GM21390 (cell line): ENCODE data around the gene DQX1.
A peak's percentile ranks its signal among the peaks of the same experiment; 100 is the strongest.

ENCODE experiments used
- ATAC-seq: cut with Tn5 transposase; IDR thresholded peaks from one replicate; pipeline ENCODE4 v1.9.1; 2021; ENCODE audit not compliant: unreplicated experiment

The DQX1 gene

GRCh38 chr2:74555610-74556103, 29.6 kb upstream of the DQX1 start:
- no peak for ATAC-seq

DNA sequence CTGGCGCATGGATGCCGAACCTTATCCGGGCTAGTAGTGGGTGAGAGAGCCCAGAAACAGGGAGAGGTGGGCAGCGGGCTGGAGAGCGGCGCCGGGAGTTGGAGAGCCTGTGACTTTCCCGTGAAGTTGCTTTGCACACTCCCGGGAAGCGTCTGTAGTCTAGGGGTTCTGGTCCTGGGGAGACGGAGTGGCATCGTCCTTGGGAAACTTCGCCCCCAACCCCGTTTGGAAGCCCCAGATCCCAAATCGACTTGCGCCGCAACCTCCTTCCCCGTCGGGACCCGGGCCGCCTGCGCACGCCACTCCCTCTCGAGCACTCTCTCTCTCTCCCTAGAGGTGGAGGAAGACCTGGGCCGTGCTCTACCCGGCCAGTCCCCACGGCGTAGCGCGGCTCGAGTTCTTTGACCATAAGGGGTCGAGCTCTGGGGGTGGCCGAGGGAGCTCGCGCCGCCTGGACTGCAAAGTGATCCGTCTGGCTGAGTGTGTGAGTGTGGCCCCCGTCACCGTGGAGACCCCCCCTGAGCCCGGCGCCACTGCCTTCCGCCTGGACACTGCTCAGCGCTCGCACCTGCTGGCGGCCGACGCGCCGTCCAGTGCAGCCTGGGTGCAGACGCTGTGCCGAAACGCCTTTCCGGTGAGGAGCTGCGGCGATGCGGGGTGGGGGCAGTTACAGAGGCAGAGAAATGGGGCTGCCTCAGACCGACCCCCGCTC, 28.9 kb upstream of the DQX1 start:
- peak; percentile 35 for ATAC-seq

DNA sequence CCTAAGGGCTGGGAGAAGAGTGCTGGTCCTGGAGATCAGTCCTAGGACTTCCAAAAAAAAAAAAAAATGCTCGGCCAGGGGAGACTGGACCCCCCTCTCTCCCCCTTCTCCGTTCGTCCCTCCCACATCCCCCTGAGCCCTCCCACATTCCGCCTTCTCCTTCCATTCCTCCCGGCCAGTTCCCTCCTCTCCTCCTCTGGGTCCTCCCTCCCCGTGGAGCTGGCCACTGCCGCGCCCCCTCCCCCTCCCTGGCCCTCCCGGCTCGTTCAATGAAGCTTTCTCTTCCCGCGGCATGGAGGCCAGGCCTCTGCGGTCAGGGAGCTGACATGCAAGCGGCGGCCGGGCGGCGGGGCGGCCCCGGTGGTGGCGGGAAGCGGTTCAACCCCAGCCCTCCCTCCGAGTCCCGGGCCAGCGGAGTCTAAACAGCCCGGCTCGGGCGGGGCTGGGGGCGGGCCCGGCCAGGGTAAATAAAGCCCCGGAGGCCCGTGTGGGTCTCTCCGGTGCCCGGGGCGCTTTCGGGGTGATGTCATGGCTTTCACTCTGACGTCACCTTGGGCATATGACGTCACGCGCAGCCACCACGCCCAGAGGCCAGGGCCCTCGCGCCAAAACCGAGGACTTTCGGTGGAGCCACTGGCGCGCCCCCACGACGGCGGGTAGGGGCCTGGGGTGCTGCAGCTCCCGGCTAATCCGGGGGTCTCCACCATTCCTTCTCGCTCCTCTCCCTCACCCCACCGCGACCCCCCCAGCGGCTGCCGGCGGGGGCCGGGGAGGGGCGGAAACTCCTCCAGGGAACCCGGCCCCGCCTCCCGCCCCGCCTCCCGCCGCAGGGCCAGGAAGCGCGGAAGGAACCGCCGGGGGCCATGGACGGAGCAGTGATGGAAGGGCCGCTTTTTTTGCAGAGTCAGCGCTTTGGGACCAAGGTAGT, 28.1 kb upstream of the DQX1 start, which contains the start of the genes DOK1 and LOXL3:
TSS of gene DOK1 (plus strand) at position 829 of the 928 bp plus-strand sequence. CDS start at position 864, 35 bp downstream.
TSS of gene LOXL3 (minus strand) at position 51 of the 928 bp plus-strand sequence. CDS start 1,308 bp downstream, outside the sequence.
- ATAC-seq, result peak; percentile 52

DNA sequence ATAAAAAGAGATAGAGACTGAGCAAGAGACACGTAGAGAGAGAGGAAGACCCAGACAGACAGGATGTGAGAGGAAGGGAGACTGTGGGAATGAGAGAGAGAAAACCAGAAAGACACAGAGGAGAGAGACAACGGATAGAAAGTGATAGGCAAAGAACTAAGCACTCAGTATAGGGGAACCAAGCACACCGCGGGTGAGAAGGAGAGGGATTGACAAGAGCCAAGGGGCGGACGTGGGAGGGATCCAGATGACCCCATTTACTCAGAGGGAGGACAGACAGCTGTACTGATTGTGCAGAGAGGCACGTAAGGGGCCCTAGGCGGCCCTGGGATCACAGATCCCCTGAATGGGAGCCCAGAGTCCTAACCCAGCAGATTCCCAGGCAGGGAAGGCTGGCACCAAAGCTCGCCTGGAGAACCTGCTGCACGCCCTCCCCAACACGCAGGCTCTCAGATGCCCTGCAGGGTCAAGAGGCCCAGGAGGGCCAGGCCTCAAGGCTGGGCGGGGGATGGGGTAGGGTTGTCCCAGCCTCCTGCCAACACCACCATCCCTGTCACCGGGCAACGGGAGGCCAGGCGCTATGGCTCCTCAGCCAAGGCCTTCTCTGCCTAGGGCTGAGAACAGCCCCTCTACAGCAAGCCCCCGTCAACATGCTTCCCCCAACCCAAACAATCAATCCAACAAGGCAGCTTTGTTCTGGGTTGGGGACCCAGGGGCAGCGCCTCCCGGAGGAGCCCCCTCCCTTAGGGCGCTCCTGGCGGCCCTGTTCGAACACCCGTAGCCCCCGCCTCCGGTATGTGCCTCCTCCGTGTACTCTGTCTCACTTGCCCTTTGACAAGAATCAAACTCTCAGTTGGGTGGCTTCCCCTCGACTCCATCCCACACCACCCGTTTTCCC, 27.1 kb upstream of the DQX1 start:
- ATAC-seq, result no peak

DNA sequence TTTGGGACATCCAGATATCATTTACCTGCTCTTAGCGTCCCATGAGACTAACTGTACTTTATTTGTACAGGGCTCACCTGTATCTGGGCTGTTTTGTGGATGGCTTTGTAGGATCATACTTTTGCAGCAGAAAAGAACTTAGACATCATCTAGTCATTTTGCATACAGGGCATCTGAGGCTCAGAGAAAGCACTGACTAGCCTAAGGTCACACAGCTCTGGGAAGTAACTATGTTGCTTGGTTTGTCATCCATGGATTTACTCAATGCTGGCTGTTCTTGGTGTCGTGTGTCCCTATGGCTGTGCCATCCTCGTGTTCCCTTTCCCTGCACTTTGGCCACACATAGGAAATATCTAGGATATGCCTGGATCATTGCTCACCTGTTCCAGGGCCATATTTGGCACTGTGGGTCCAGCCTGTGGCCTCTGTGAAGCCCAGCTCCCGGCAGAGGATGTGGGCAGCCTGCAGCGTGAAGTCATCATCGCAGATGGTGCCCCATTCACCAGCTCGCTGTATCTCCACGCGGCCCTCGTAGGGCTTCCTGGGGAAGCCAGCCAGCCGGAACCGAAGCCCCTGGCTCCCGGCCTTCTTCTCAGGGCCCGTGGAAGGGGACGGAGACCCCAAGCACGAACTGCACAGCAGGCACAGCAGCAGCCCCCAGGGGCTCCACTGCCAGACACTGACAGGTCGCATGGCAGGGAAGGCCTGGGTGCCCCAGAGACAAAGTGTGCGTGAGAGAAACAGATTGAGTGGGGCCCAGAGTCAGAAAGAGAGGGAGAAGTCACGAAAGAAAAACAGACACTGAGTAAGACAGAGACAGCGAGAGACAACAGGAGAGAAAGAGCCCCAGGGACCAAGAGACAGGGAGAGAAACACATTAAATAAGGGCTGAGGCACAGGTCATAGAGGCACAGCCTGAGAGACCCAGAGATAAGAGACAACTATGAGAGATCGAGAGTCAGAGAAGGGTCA, 26.2 kb upstream of the DQX1 start:
- no peak for ATAC-seq

GRCh38 chr2:74551530-74551929, 25.5 kb upstream of the DQX1 start:
- ATAC-seq, result no peak

DNA sequence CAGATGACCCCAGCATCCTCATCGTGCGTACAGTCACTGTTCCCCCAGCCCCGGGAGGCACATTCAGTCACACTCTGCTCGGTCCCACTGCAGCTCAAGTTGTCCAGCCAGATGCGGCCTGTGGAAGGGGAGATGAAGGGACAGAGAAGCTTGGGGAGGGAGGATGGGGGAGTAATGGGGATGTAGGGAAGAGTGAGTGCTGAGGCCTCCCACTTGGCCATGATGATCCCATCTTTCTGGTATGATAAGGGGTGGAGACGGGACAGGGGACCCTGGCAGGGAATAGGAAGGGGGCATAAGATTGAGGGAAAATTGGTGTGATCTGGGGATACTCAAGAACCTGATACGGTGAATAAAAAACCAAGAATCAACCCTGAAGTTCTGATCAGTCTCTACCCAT, 24.2 kb upstream of the DQX1 start:
- ATAC-seq, result no peak

DNA sequence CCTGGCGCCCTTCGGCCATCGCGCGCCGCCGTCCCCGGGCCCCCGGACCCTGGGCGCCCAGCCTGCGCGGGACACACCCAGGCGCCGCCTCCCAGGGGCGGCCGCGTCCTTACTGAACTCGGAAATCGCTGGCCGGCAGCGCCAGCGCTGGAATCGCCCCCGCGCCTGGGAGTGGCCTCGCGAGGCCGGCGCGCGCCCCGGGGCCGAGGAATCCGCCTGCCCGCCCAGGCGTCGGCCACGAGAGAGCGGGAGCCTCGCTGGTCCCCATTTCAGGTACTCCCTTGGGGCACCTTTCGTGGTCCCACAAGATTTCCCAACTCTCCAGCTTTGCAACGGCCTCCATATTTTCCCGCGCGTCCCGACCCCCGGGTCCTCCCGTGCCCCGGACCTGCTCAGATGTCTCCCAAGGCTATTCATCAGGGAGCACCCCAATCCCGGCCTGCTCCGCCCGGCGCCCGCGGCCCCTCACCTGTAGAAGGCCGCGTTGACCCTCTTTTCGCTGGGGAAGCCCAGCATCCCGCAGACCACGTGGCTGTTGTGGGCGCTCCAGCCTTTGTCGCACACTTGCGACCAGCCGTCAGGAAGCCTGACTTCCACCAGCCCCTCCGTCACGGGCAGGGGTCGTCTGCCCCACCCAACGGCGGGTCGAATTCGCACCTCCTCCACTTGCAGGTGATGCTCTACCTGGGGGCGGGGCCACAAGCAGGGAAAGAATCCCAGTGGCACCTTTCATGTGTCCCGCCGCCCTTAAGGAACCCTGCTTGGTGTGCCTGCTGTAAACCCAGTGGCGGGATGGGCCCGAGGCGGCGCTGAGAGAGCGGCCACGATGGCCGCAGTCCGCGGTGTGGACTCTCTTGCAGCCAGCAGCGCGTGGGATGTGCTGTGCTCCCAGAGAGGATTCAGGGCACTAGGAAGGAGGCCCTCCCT, 23.1 kb upstream of the DQX1 start:
- no peak for ATAC-seq

- ATAC-seq, result no peak
These were observed 22.4 kb upstream of the DQX1 start for GRCh38 chr2:74548285-74548899.

DNA sequence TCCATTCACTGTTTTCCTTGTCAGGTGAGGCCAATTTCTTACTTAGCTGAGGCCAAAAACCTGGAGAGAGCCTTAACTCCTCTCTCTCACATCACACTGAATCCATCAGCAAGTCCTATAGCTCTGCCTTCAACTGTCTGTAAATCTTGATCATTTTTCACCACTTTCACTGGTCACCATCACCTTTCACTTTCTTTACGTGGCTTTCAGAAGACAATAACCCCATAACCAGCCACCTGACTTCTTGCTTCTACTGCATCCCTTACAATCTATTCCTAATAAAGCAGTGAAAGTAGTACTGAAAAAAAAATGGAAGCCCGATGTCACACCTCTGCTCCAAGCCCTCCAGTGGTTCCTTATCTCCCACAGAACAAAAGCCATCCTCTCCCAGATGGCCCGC, 20.0 kb upstream of the DQX1 start:
- ATAC-seq, result no peak

- no peak for ATAC-seq
These were observed 18.6 kb upstream of the DQX1 start for GRCh38 chr2:74544634-74545033.

DNA sequence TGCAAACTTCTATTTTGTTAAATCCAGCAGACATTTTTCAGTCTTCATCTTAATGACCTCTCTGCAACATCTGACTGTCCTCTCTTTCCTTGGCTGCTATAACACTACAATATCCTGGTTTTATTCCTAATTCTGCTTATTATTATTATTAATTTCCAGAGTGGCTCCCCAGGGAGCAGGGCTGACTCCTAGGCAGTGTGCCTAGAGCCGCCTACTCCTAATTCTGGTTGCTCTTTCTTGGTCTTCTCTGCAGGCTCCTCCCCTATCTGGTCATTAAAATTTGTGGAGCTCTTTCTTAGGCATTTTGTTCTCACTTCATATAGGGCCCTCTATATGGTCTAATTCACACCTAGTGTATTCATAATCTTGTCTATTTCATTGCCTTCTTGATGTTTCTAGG, 16.9 kb upstream of the DQX1 start:
- no peak for ATAC-seq

GRCh38 chr2:74540291-74540690, 14.3 kb upstream of the DQX1 start:
- ATAC-seq, result no peak

DNA sequence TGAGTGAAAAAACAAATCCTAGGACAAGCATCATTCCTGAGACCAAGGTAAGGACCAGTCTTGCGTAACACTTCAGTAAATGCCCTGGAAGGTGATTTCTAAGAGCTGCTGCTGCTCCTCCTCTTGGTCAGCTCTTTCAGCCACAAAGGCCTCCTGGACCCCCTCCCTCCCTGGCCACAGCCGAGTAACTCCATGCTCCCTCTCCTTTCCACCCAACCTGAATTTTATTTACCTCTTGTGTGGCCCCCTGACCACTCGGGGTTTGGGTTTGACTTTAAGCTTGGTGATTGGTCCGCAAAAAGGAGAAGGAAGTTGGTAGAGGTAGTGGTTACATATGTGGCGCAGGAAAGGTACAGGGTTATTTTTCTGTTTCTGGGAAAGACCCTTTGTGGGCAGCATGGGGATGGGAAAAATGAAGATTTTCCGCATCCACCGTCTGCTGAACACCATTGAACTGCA, 12.9 kb upstream of the DQX1 start:
- ATAC-seq, result no peak

GRCh38 chr2:74537140-74537539, 11.1 kb upstream of the DQX1 start:
- no peak for ATAC-seq

- ATAC-seq, result no peak
These were observed 10.3 kb upstream of the DQX1 start for GRCh38 chr2:74536166-74536950.

GRCh38 chr2:74535440-74535965, 9.5 kb upstream of the DQX1 start:
- no peak for ATAC-seq
